NAMALWA (cell line): ENCODE measurements around the gene FKBP10.
"Not testable (repeated sequence)": the region's sequence is repeated elsewhere in the genome, so short reads cannot be mapped to it uniquely, and the experiment has no call there.

Source experiments
- DNase-seq: peaks from one replicate; pipeline ENCODE4 v3.0.0-alpha.2; 2015; ENCODE audit warnings: low spot score

FKBP10 gene

DNA sequence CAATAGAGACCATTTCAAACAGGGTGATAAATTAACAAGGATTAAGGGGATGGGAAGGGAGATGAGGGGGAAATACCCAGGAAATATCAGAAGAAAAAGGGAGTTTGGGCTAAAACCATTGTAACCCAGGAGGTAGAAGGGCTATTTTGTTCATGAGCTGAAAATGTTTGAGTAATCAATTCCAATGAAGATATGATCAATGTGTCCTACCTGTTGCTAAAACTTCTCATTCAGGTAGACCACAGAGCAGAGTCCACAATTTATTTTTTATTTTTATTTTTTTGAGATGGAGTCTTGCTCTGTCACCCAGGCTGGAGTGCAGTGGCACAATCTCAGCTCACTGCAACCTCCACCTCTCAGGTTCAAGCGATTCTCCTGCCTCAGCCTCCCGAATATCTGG is 26.6 kb downstream of the FKBP10 start:
- not testable (repeated sequence) for DNase-seq

DNA sequence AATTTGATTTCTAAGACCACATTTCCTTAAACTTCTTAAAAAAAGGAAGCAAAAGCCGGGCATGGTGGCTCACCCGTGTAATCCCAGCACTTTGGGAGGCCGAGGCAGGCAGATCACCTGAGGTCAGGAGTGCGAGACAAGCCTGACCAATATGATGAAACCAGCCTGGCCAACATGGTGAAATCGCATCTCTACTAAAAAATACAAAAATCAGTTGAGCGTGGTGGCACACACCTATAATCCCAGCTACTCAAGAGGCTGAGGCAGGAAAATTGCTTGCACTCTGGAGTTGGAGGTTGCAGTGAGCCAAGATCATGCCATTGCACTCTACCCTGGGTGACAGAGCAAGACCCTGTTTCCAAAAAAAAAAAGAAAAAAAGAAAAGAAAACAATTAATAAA is 28.0 kb downstream of the FKBP10 start:
- DNase-seq, result not testable (repeated sequence)

DNA sequence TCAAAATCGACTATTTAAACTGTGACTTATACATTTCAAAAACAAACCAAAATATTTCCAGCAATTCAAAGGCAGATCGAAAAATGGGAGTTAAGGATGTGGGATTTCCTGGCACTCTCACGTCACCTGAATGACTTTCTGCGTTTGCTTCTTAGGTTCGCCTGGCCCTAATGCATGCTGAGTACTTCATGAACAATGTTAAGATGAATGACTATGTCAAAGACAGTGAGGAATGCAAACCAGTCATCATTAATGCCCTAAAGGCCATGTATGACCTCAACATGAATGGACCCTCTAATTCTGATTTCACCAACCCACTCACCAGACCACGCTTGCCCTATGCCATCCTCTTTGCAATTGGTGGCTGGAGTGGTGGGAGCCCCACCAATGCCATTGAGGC is 32.2 kb downstream of the FKBP10 start:
- DNase-seq, result no peak

DNA sequence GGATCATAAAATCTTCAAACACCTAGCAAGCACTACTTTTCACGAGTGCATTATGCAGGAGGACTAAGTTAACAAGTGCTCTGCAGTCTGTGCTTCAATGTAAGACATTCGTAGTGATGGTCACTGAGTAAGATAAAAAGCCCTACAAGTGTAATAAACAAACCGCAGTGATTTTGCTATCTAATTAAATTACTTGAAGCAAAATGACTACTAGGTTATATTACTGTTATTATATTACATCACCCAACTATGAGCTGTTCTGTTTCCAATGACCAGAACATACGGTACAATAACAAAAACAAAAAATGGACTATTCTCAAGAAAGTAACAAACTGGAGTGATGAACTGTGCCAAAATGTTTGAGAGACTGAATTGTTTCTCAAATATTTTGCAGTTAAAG is 36.0 kb downstream of the FKBP10 start:
- no peak for DNase-seq

DNA sequence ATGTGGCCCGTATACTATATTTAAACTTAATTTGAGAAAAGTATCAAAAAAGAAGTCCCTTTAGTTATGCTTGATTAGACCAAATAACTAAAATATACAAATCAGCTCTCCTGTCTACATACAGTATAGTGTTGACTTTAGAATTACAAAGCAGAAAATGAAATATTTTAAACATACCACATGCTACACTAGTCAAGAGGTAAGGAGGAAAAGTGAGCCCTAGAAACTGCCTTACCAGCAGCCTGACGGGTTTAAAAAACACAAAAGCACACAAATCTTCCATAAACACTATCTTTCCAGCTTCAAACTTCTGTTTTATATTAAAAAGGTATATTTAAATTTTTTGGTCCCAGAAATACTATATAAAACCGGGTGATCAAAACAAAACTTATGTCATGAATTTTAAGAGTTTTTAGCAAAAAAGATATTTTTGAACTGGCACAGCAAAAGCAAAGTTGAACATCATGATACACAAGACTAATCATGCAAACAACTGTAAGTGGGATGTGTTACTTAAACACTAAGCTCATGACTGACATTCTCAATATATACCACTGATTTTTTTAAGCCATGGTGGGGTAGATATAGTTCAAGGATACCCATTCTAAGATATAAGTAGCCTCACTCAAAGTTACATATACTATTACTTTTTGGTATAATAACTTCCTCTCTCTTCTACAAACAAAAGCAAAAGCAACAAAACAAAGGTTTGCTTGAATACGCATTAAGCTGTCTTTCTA is 36.6 kb downstream of the FKBP10 start:
- DNase-seq, result peak; percentile 46

DNA sequence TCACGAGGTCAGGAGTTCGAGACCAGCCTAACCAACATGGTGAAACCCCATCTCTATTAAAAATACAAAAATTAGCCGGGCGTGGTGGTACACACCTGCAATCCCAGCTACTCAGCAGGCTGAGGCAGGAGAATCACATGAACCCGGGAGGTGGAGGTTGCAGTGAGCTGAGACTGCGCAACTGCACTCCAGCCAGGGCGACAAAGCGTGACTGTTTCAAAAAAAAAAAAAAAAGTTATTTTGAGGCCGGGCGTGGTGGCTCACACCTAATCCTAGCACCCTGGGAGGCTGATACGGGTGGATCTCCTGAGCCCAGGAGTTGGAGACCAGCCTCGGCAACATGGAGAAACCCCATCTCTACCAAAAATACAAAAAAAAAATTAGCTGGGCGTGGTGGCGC is 38.6 kb downstream of the FKBP10 start:
- not testable (repeated sequence) for DNase-seq

DNA sequence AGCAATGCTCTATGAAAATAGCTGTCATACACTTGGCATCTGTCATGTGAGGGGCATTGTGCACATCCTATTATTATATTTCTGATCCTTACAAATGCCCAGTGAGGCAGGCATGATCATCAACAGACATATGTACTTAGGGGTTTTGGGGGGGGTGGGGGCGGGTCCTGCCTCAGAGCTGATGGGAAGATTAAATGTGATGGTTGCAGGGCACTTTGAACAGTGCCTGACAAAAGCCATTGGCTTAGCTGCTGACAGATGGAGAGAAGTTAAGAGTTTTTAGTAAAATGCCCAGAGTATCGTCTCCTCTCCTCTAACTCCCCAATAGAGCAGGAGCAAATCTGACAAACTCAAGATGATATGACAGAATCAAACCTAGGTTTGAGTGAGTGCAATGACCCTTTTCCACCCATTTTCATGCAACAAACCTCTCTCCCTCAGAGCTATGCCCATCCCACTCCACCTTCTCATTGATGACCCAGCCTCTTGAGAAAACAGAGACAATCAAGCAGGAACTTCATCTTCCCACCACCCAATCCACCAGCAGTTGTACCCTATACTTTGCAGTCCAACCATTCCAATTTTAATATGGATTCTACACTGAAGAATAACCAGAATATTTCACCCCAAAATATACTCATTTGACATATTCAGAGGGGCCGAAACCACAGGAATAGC is 47.6 kb downstream of the FKBP10 start:
- DNase-seq, result no peak

DNA sequence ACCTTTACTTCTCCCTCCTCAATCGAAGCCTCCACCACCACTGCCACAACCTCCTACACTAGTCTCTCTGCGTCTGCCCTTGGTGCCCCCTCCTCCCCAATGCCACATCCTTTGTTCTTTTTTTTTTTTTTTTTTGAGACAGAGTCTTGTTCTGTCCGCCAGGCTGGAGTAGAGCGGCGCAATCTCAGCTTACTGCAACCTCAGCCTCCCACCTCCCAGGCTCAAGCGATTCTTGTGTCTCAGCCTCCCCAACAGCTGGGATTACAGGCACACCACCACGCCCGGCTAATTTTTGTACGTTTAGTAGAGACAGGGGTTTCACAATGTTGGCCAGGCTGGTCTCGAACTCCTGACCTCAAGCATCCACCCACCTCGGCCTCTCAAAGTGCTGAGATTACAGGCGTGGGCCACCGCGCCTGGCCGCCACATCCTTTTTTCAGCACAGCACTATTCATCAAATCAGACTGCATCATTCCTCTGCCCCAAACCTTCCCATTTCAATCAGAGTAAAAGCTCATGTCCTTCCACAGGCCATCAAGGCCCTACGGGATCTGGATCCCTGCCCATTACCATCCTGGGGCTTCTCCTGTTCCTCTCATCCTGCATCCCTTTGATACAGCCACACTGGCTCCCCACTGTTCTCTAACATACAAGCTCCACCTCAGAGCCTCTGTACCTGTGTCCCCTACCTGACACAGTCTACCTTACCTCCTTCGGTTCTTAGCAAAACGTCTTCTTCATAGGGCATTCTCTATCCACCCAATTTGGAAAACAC is 50.5 kb downstream of the FKBP10 start:
- no peak for DNase-seq

DNA sequence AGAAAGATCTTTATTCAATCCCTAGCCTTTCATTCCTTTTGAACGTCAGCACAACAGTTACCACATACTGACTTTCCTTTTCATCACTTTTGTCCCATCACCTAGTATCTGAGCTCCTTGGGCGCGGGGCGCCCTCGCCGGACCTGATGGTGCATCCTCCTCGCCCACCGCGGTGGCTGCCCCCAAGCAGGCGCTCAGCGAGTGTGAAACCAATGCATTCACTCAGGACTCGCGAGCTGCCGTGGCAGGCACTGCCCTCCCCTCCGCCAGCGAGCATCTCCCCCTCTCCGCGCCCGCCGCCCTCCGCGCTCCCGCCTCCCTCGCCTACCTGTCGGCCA is 51.7 kb downstream of the FKBP10 start:
- DNase-seq, result no peak

DNA sequence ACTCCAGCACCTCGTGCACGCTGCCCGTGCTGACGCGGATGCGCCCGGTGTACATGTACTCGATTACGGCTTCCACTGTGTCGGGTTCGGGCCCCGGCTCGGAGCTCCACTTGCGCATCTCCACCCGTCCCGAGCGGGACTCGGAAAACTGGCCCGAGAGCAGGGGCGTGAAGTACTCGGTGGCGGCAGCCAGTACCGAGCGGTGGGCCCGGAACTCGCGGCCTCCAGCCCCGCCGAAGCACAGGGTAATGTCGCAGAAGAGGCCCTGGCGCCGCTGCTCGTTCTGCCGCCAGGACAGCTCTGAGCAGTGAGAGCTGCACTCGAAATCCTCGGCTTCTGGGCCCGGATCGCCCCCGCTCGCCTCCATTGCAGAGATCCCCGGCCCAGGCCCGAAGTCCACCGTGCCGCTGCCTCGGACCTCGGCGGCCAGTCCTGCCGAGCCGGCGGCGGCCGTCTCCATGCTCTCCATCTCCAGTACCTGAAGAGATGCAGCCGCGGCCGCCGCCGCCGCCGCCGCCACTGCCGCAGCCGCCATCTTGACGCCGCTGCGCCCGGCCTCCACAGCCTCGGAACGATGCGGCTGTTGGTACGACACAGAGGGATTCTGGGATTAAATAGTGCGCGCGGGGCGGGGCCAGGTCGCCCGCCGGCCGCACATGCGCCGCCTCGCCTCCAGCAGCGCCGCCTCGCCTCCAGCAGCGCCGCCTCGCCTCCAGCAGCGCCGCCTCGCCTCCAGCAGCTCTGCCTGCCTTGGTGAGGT is 52.2 kb downstream of the FKBP10 start, which contains the start of gene KLHL11:
Gene KLHL11 (minus strand): TSS at position 588 of the 760 bp plus-strand sequence. CDS start 53 bp downstream, at position 535.
- DNase-seq, result peak; percentile 92

DNA sequence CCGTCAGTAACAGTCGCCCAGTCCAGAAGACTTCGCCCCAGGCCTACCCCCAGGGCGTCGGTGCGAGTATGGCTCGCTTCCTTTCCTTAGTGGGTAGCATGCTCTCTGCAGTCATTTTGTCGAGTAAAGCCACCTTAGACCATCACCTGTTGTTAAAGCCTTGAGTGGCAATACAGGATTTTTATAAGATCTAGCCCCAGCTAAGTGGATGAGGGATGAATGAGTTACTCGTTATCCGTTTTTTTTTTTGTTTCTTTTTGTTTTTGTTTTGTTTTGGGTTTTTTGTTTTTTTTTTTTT is 52.7 kb downstream of the FKBP10 start:
- no peak for DNase-seq

DNA sequence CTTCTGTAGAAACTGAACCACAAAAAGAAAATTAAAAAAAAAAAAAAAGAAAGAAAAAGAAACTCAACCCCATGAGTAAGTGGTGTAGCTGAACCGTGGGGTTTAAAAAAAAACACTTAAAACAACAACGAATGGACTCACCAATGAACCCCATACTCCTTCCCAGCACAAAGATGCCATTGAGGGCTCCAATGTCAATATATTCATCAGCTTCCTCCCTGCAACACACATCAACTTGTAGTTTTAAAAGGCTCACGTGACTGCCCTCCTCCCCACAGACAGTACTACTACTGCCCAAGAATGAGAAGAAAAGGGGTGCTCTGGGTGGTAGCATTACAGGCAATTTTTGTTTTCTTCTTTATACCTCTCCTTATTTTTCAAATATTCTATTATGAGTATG is 55.8 kb downstream of the FKBP10 start:
- no peak for DNase-seq

DNA sequence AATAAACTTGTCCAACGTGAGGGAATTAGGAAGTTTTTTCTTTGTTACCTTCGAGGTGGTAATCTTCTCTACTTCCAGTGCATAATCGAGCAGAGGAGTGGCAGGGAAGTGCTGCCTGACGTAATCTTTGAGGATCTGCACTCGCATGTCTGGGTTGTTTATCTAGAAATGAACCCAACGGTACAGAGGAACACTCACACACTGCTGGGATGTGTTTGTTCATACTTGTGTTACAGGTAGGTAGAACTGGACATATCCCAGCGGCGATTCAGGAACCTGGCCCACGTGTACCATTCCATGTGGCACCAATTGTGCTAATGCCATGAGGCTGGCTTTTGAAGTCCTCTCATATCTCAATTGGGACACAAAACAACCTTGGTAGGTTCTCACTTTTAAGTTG is 56.6 kb downstream of the FKBP10 start:
- DNase-seq, result no peak

DNA sequence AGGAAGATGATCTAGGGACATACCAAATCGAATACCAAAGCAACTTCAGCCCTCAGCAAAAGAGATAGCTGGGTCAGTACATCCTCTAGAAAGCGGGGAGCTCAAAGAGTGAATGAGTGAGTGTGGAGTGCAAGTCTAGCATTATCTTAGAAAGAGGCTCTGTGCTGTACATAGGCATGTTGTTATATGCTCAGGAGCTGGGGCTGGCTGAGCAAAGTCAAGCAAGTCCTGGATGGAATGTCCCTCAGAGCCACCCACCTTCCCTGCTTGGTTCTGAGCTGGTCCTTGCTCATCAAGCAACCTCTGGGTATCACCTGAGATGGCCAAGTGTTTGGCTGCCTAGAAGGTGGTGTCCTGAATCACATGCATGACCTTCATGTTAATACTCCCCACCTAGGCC is 57.3 kb downstream of the FKBP10 start:
- DNase-seq, result no peak

DNA sequence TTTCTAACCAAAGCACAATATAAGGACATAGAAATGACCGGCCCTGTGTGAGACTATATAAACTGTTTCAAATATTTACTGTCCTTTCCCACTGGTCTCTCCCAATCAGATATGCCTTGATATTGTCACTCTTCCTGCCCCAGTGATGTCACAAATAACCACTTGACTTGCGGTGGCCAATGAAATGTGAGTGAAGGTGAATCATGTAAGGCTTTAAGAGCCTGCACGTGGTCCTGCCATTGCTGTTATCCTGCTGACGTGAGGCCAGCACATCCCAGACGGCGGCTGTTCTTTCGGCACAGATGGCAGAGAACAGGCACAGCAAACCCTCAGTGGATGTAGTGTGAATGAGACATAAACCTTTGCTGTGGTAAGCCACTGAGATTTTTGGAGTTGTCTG is 57.8 kb downstream of the FKBP10 start:
- no peak for DNase-seq

DNA sequence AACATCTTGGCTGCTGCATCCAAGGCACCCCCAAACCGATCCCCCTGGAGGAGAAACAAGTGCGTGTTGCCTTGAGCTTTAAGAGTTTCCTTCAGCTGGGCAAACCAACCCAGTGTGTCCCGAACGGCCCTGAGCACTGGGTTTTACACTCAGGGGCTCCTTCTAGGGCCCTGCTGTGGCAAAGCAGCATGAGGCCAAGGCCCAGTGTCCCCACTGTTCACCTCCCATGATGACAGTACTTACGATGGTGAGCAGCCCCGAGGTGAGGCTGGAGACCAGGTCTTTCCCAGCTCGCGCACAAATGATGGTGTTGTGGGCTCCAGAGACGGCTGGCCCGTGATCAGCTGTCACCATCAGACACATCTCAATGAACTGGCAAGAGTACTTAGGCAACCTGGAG is 59.0 kb downstream of the FKBP10 start:
- no peak for DNase-seq
